Activated CD4-positive, alpha-beta T cell treated with anti-CD3 and anti-CD28 coated beads, Interleukin-2, amount 50 U/mL, for 24 hours (primary cell): ENCODE measurements around the gene AOC2.
"Not testable (repeated sequence)": the region's sequence is repeated elsewhere in the genome, so short reads cannot be mapped to it uniquely, and the experiment has no call there.

ENCODE experiments used
- DNase-seq, 2 donors: peaks; one replicate each; pipeline ENCODE4 v3.0.0-alpha.2; 2020; ENCODE audit warnings: low read depth in 1 of 2, low spot score in 1 of 2

The AOC2 gene

DNA sequence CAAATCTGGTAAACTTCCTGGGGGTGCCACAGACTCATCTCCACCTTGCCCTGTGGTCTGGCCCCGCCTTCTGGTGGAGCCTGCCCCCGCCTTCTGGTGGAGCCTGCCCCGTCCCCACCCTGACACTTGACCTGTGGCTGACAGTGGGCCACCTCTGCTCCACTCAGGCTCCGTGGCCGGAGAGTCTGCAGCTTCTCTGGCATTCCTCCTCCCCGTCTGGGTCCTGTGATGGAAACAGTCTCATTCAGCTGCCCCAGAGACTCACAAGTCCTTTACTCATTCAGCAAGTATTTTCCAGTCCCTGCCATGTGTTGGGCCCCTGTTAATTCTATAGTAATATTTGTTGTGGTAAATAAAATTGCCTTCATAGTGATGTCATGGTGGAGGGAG, 35.2 kb downstream of the AOC2 start:
- no peak for DNase-seq

DNA sequence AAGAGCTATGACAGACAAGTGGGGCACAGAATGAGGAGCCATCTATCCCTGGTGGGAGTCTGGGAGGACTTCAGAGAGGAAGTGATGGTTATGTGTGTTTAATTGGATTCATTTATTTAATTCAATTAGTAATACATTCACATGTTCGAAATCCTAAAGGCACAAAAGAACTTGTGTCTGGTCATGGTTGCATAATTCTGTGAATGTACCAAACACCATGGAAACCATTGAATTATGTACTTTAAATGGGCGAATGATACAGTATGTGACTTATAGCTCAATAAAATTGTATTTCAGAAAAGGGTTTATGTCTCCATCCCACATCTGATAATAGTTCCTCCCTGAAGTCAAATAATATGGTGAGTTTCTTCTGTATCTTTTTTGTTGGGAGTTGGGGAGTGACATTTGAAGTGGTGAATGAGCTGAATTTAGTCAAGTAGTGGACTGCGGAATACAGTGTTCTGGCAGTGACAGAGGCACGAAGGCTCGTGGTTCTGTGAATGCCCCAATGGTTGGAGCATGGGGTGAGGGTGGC, 36.5 kb downstream of the AOC2 start:
- DNase-seq = no peak

DNA sequence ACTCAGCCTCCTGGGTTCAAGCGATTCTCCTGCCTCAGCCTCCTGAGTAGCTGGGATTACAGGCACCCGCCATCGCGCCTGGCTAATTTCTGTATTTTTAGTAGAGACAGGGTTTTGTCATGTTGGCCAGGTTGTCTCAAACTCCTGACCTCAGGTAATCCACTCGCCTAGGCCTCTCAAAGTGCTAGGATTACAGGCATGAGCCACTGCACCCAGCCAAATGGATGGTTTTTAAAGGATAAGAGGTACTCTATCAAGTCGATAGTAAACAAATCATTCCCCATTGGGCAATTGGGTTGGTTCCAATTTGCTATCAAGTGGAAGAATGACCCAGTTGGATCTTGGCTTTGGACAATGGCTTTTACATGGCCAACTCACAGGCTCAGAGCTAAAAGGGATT, 37.3 kb downstream of the AOC2 start:
- not testable (repeated sequence) for DNase-seq

DNA sequence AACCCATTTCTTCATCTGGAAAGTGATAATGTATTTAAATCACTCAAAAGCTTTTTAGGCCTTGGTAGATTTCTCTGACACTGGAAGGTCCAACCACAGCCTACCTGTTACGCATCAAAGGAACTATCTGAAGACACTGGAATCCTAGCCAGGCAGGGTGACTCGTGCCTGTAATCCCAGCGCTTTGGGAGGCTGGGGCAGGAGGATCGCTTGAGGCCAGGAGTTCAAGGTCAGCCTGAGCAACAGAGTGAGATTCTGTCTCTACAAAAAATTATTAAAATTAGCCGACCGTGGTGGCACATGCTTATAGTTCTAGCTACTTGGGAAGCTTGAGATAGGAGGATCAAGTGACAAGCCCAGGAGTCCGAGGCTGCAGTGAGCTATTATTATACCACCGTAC, 37.8 kb downstream of the AOC2 start:
- DNase-seq = no peak

DNA sequence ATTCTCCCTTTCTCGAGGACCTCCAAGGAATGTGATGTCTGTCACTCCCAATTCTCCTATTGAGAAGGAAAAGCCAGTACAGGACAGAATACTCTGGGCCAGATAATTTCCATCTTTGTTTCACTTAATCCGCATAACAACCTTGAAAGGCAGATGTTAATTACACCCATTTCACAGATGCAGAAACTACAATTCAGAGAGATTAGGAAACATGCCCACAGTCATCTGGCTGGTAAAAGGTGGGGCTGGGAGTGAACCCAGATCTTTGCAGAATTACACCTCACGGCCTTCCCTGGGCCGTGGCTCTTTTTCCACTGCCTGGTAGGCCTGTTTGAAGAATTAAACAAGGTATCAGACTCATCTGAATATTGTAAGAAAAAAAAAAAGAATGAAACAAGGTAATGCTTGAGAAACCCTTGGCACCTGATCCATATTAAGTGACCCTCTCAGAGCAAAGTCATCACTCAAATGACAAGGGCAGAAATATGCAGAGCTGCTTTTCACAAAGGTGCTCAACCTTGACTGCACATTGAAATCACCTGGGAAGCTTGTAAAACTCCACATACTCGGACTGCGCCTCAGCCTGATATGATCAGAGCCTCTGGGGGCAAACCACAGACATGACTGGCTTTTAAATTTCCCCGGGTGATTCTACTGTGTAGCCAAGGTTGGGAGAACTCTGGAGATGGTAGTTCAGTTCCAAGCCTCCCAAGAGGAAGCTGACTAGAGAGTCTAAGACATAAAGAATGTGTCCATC, 39.6 kb downstream of the AOC2 start:
- DNase-seq = no peak

DNA sequence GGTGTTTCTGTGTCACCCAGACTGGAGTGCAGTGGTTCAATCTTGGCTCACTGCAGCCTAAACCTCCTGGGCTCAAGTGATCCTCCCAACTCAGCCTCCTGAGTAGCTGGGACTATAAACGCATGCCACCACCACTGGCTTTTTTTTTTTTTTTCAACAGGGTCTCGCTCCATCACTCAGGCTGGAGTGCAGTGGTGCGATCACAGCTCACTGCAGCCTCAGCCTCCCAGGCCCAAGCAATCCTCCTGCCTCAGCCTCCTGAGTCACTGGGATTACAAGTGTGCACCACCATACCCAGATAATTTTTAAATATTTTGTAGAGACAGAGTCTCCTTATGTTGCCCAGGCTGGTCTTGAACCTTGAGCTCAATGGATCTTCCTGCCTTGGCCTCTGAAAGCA, 41.4 kb downstream of the AOC2 start:
- not testable (repeated sequence) for DNase-seq

DNA sequence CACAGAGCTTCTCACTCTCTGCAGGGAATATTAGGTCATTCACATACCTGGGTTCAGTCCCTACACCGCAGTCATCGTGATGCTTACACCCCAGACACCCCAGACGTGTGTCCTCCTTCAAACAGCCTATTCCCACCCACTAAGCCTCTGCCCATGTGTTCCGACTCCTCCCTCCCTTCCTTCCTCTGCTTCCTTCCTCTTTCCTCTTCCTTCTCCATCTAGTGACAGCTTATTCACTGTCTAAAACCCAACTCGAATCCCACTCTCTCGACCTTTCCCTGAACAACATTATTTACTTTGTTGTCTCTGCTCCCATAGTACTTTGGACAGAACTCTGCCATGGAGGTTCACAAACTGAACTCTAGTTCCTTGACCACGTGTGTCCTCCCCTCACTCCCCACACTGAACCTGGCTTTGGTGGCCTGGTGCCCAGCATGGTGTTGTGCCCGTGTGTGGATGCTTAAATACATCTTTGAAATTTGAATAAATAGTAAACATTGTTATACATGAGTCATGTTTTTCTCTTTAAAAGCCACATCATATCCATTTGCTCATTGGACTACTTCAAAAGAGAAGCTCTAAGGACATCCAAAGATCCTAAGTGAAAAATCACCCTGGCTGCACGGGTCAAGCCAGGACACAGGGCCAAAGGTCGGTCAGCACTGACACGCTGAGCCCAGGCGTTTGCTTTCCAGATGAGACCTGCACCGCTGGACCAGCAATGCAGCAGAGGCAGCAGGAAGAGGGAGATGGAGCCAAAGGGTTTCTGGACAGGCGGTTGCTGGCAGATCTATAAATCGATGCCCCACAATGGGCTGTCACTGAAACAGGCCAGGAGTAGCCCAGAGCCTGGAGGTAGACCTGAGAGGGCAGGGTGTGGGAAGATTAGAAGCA, 42.1 kb downstream of the AOC2 start:
- no peak for DNase-seq

DNA sequence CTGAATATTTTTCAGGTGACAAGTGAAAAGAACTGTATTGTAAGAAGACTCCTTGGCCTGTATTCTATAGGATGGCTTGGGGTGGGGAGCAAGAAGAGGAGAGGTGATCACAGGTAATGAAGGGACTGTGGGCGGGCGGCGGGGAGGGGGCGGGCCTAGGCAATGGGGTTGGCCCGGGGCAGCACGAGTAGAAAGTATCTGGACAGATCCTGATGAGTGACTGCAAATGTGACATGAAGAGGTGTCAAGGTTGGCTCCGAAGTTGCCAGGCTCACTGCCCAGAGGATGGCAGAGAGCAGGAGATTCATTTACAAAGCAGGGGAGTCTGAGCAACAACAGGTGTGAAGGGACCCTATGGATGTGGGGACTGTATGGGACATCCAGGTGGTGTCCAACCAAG, 45.4 kb downstream of the AOC2 start:
- no peak for DNase-seq

DNA sequence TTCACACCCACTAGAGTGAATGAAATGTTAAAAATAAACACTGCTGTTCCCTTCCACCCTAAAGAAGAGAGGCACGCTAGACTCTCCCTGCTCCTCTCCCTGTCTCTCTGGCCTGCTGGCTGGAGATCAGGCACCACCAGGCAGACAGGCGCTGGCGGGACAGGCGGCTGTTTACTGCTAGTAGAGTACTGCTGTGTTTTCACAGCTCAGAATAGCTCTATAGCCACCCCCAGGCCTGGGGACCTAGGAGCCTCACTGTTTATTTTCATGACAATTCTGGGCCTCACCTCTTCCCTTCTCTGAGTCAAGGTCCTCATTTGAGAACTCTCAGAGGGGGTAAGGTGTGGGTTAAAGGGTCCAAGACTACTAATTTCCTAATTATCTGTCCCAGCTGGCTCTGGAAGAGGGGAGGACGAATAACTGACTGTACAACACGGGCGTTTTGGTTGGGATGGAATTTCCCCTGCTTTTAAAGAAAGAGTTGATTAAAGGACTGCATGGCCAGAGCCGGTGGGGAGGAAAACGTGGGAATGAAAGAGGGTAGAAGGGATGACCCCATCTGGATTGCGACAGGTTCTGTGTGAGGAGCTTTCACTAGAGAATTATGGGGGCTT, 47.3 kb downstream of the AOC2 start:
- no peak for DNase-seq

DNA sequence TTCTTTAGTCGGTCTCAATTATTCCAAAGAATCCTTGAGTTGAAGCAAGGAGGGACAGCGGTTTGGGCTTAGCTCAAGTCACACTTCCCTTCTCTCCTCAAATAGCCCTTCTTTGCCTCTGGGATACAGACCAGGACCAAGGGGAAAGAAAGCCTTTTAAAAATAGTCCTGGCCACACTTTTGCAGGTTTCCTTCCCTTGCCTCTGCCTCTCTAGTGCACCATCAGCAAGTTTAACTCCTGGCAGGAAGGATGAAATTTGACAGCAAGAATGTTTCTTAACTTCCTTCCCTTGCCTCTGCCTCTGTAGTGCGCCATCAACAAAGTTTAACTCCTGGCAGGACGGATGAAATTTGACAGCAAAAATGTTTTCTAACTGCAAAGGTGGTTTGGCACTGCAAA, 49.0 kb downstream of the AOC2 start:
- no peak for DNase-seq

DNA sequence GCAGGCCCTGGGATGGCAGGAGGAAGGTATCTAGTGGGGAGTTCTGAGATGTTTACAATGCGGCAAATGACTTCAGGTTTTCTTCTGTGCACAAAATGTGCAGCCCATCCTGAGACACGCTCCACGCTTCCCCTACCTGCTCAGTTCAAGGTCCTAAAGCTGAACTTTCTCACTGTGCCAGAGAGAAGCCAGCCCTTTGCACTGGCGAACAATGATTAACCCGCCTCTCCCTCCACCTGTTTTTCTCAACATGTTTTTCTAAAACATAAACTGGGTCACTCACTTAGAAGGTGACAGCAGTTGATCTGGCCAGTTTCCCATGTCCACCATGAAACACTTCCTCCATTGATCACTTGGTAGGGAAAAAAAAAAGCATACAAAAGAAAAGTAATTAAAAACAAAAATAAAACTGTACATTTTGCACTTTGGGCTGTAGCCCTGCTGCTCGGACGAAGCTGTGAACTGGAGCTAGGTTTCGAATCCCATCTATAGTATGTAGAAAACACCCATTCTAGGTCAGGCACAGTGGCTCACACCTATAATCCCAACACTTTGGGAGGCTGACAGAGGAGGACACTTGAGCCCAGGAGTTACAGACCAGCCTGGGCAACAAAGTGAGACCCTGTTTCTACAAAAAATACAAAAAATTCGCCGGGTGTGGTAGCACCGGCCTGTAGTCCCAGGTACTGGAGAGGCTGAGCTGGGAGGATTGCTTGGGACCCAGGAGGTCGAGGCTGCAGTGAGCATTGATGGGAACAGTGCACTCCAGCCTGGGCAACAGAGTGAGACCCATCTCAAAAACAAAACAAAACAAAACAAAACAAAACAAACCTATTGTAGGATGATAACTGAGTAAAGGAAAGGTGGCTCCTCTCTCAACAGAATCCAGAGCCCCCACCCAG, 50.2 kb downstream of the AOC2 start:
- no peak for DNase-seq

DNA sequence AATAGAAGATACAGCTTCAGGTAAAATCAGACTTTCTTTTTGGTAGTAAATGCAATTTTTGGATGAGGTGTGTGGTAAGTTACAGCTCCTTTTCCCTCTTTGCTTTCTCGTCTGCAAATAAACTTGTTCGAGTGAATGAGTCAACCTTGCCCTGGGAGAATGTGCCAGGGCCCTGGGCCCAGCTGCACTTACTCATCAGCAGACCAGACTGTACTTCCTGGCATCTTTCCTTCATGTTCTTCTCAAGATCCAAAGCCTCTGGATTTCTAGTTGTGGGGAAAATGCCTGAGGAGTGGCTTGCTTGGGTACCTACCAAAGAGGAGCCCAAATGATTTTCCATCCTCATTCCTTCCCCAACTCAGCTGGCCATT, 50.8 kb downstream of the AOC2 start:
- no peak for DNase-seq

DNA sequence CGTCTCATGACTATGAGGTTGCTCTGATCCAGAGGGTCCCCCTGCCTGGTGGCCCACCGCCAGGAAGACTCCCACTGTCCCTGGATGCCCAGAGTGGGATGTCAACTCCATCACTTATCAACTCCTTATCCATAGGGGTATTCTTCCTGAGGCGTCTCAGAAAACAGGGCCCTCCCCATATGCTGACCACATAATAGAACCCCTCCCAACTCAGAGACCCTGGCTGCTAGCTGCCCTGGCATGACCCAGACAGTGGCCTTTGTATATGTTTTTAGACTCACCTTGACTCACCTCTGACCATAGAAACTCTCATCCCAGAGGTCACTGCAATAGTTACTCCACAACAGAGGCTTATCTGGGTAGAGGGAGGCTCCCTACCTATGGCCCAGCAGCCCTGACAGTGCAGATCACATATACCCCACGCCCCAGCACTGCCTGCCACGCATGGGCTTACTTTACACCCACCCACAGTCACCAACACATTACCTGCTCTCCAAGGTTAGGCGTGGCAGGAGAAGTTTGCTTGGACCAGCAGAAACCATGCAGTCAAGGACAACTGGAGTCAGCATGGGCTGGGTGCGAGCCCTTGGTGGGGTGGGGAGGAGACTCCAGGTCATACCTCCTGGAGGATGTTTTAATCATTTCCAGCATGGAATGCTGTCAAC, 53.9 kb downstream of the AOC2 start:
- DNase-seq = no peak

DNA sequence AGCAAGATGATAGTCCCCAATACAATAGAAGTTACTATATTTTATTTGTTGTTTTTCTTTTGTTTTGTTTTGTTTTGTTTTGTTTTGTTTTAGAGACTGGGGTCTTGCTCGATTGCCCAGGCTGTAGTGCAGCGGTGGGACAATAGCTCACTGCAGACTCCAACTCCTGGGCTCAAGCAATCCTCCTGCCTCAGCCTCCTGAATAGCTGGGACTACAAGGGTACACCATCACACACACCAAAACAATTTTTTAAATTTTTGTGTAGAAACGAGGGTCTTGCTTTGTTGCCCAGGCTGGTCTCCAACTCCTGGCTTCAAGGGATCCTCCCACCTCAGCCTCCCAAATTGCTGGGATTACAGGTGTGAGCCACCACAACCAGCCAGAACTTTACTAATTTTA, 55.6 kb downstream of the AOC2 start:
- not testable (repeated sequence) for DNase-seq
